ENCODE data around the gene CFAP90. TPM values are rescaled to one million over a fixed set of nuclear protein-coding genes. Genes with fewer than 3 reads are reported as not detected.

Gene CFAP90
- total and polyA plus RNA-seq, 2 of the 8 experiments (the other 6 are each of a cell fraction or from before 2014, with no cell fraction given): 0.39 to 0.92 TPM

GRCh38 chr5:7868773-7869473 is 18.0 kb upstream of the CFAP90 start, which contains the start of the genes FASTKD3 and MTRR (continued):
- TF ChIP-seq CHD7 (IDR thresholded peaks at IDR 0.05; ENCODE audit: insufficient replicate concordance, low read length): no peak
- TF ChIP-seq SP2 (IDR thresholded peaks at IDR 0.05; ENCODE audit: low read length): peak; percentile 34; the same call in 1 of the 2 replicates
- TF ChIP-seq POLR2A (IDR thresholded peaks at IDR 0.05; ENCODE audit: control extremely low read depth in 1 of 2, low read depth in 2 of 2, low read length in 2 of 2): peak in 1 of 2 experiments; percentile 57; a peak in 2 of 3 replicates
- TF ChIP-seq SP4 (IDR thresholded peaks at IDR 0.05; ENCODE audit: low read length): no peak
- TF ChIP-seq SUZ12 (IDR thresholded peaks at IDR 0.05; ENCODE audit: low read length): no peak
- TF ChIP-seq TCF12 (IDR thresholded peaks at IDR 0.05; ENCODE audit: low read depth, low read length): no peak
- no peak for TF ChIP-seq ZNF274 (IDR thresholded peaks at IDR 0.05; ENCODE audit: borderline replicate concordance, extremely low read depth, low read length)
- peak; percentile 63 for TF ChIP-seq RBBP5 (IDR thresholded peaks at IDR 0.05; ENCODE audit: borderline replicate concordance, low read depth, low read length)
- TF ChIP-seq SIRT6 (IDR thresholded peaks at IDR 0.05; ENCODE audit: low read length): no peak
- TF ChIP-seq EGR1 (IDR thresholded peaks at IDR 0.05; ENCODE audit: borderline replicate concordance, low read depth, low read length): no peak
- TF ChIP-seq MAX (IDR thresholded peaks at IDR 0.05): peak; percentile 80
- no peak for TF ChIP-seq BRCA1 (IDR thresholded peaks at IDR 0.05; ENCODE audit: low read depth, low read length)
